CD14-positive monocyte (primary cell): ENCODE measurements around the gene OSBPL9. TPM values are rescaled to one million over a fixed set of nuclear protein-coding genes. Genes with fewer than 3 reads are reported as not detected.
A peak's percentile ranks its signal among the peaks of the same experiment; 100 is the strongest.

Experiments used
- DNase-seq, 3 donors: peaks; one replicate each; pipeline ENCODE4 v3.0.0-alpha.2; 2011 to 2022
- H2AFZ ChIP-seq: 2 replicates; pipeline ENCODE4 v1.6.0; 2012; ENCODE audit warnings: mild to moderate bottlenecking, low read depth, low read length, inconsistent platforms; ENCODE audit not compliant: insufficient read depth, poor library complexity, severe bottlenecking
- H3K27ac ChIP-seq, 2 donors: 1 replicate in 1 of 2; 2 replicates in 1 of 2; pipeline ENCODE4 v1.5.1; 2012 to 2013; ENCODE audit warnings: low read length in 2 of 2, control low read depth in 1 of 2, inconsistent platforms in 1 of 2, low read depth in 1 of 2, mild to moderate bottlenecking in 1 of 2
- H3K27me3 ChIP-seq, 2 donors: one replicate each; pipeline versions ENCODE4 v1.6.0 to v1.6.1; 2011 to 2013; ENCODE audit warnings: low read length in 2 of 2; ENCODE audit not compliant: control insufficient read depth in 2 of 2, insufficient read depth in 2 of 2
- H3K36me3 ChIP-seq, 2 donors: replicated peaks in 1 of 2; 1 replicate in 1 of 2; 2 replicates in 1 of 2; pipeline versions ENCODE4 v1.5.1 to v1.6.1; 2012 to 2013; ENCODE audit warnings: low read length in 2 of 2, control low read depth in 1 of 2, inconsistent platforms in 1 of 2, mild to moderate bottlenecking in 1 of 2; ENCODE audit not compliant: insufficient read depth in 2 of 2, control insufficient read depth in 1 of 2
- H3K4me1 ChIP-seq, 2 donors: 1 replicate in 1 of 2; 2 replicates in 1 of 2; pipeline versions ENCODE4 v1.5.1 to v1.6.1; 2012 to 2013; ENCODE audit warnings: low read length in 2 of 2, control low read depth in 1 of 2, inconsistent platforms in 1 of 2, mild to moderate bottlenecking in 1 of 2, moderate library complexity in 1 of 2; ENCODE audit not compliant: insufficient read depth in 2 of 2, control insufficient read depth in 1 of 2
- H3K4me2 ChIP-seq: replicated peaks from 2 replicates; pipeline ENCODE3; 2012; ENCODE audit warnings: low read length, moderate library complexity, mild to moderate bottlenecking; ENCODE audit not compliant: poor library complexity, severe bottlenecking; ENCODE audit errors: extremely low read depth
- H3K4me3 ChIP-seq, 3 experiments: fragments of 200-600 bp in 1 of 3; sonication (generic) in 1 of 3; replicated peaks in 1 of 3; 1 replicate in 2 of 3; 2 replicates in 1 of 3; pipeline ENCODE4 v1.5.1; 2011 to 2013; ENCODE audit warnings: low read length in 3 of 3, mild to moderate bottlenecking in 3 of 3, control low read depth in 2 of 3, low read depth in 2 of 3, inconsistent platforms in 1 of 3, moderate library complexity in 1 of 3
- H3K79me2 ChIP-seq: 2 replicates; pipeline ENCODE4 v1.6.0; 2012; ENCODE audit warnings: mild to moderate bottlenecking, control low read depth, inconsistent platforms, low read length, moderate library complexity; ENCODE audit not compliant: insufficient read depth
- H3K9ac ChIP-seq: 2 replicates; pipeline ENCODE4 v1.6.0; 2017; ENCODE audit warnings: low read length, mild to moderate bottlenecking; ENCODE audit not compliant: insufficient read depth, poor library complexity, severe bottlenecking
- H3K9me3 ChIP-seq, 2 donors: replicated peaks in 1 of 2; 1 replicate in 1 of 2; 2 replicates in 1 of 2; pipeline versions ENCODE4 v1.5.1 to v1.6.1; 2012 to 2013; ENCODE audit warnings: low read length in 2 of 2, control low read depth in 1 of 2; ENCODE audit not compliant: control insufficient read depth in 1 of 2, insufficient read depth in 1 of 2
- H4K20me1 ChIP-seq: 2 replicates; pipeline ENCODE4 v1.6.0; 2012; ENCODE audit warnings: mild to moderate bottlenecking, low read length, control low read depth, moderate library complexity; ENCODE audit not compliant: insufficient read depth
- H3K27ac Mint-ChIP-seq, 7 donors: one replicate each; pipeline ENCODE4 v1.8.0; 2020; ENCODE audit warnings: mild to moderate bottlenecking in 7 of 7, mixed read lengths in 7 of 7, moderate library complexity in 6 of 7, inconsistent platforms in 2 of 7
- H3K27me3 Mint-ChIP-seq, 3 donors: one replicate each; pipeline ENCODE4 v1.8.0; 2021 to 2022; ENCODE audit warnings: low read depth in 3 of 3, mild to moderate bottlenecking in 3 of 3, mixed read lengths in 3 of 3, moderate library complexity in 3 of 3, inconsistent platforms in 1 of 3
- H3K36me3 Mint-ChIP-seq, 2 donors: one replicate each; pipeline ENCODE4 v1.8.0; 2020; ENCODE audit warnings: mixed read lengths in 2 of 2, inconsistent platforms in 1 of 2, mild to moderate bottlenecking in 1 of 2
- H3K4me1 Mint-ChIP-seq: one replicate; pipeline ENCODE4 v1.8.0; 2020; ENCODE audit warnings: mild to moderate bottlenecking, mixed read lengths
- H3K4me3 Mint-ChIP-seq, 2 donors: one replicate each; pipeline ENCODE4 v1.8.0; 2020; ENCODE audit warnings: mild to moderate bottlenecking in 2 of 2, mixed read lengths in 2 of 2, moderate library complexity in 1 of 2
- H3K9me3 Mint-ChIP-seq, 7 donors: one replicate each; pipeline ENCODE4 v1.8.0; 2020 to 2022; ENCODE audit warnings: mixed read lengths in 7 of 7, mild to moderate bottlenecking in 6 of 7, moderate library complexity in 6 of 7, inconsistent platforms in 2 of 7
- WGBS: methylation state at CpG from one replicate; pipeline ENCODE4 v1.1.5; 2013; ENCODE audit warnings: missing lambda C conversion rate; ENCODE audit not compliant: insufficient coverage; 5-methylcytosine and 5-hydroxymethylcytosine counted together
- intact Hi-C, 2 donors: fragments of 100-400 bp; cut with micrococcal nuclease; formaldehyde crosslinking; loops; one replicate each; pipeline versions ENCODE4 v1.15.0 to v1.15.1; 2023
- polyA plus RNA-seq, 3 donors: library from polyadenylated mRNA; depleted of rRNA in 1 of 3; unstranded in 2 of 3; stranded (reverse) in 1 of 3; fragments of 300-500 nt in 2 of 3; fragments of >200 nt in 1 of 3; fragmentation: Illumina TruSeq in 2 of 3; gene quantifications; 1 replicate in 2 of 3; 2 replicates in 1 of 3; pipeline ENCODE4 v1.2.3, GENCODE V29; 2012 to 2021
- TF ChIP-seq, protein P1 (sequence below): fragments of 200-600 bp; IDR thresholded peaks from one replicate; pipeline ENCODE4 v1.8.0; 2022; ENCODE audit warnings: antibody characterized with exemption, mild to moderate bottlenecking

OSBPL9 gene
- polyA plus RNA-seq, 3 donors: 22.2 to 41.4 (median 31.3) TPM

DNA sequence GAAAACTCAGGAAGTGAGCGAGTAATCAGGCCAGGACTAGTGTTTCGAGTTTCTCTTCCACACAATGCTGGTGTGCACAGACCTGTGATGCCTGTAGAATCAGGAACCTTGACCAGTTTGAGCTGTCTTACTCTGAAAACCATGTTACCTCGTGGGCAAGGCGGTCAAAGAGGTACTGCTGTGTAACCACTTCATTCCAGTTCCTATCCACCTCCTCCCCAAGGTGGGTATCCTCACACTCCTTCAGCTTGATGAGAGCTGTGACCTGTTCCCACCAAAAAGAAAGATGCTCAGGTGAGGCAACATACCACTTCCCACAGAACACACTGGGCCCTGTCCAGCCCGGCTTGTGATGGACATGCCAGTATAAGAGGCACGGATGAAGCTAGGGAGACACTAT lies 173.5 kb downstream of the OSBPL9 start:
- no peak overlapping the region for H3K27ac ChIP-seq
- TF ChIP-seq, protein P1, sequence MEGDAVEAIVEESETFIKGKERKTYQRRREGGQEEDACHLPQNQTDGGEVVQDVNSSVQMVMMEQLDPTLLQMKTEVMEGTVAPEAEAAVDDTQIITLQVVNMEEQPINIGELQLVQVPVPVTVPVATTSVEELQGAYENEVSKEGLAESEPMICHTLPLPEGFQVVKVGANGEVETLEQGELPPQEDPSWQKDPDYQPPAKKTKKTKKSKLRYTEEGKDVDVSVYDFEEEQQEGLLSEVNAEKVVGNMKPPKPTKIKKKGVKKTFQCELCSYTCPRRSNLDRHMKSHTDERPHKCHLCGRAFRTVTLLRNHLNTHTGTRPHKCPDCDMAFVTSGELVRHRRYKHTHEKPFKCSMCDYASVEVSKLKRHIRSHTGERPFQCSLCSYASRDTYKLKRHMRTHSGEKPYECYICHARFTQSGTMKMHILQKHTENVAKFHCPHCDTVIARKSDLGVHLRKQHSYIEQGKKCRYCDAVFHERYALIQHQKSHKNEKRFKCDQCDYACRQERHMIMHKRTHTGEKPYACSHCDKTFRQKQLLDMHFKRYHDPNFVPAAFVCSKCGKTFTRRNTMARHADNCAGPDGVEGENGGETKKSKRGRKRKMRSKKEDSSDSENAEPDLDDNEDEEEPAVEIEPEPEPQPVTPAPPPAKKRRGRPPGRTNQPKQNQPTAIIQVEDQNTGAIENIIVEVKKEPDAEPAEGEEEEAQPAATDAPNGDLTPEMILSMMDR: no peak
- no peak overlapping the region for H2AFZ ChIP-seq
- Mint-ChIP-seq H3K9me3 (no peaks in the 10 kb centered on the region), H3K4me1 (no peaks in the 10 kb centered on the region), H3K27ac (peak overlapping the region in 3 of 7 donors; percentile 2 to 38 (median 26)), H3K27me3 (no peaks in the 10 kb centered on the region), H3K36me3 (peaks cover 95 to 99% of the 10 kb centered on the region in 2 donors), H3K4me3 (no peak overlapping the region)
- peaks cover 14% of the 10 kb centered on the region for H4K20me1 ChIP-seq
- H3K4me1 ChIP-seq: no peaks in the 10 kb centered on the region
- H3K4me2 ChIP-seq: no peak overlapping the region
- no peaks in the 10 kb centered on the region for H3K27me3 ChIP-seq
- H3K79me2 ChIP-seq: no peaks in the 10 kb centered on the region
- H3K4me3 ChIP-seq: no peak overlapping the region
- DNase-seq: no peak
- H3K9ac ChIP-seq: no peak overlapping the region
- WGBS: 100% methylated on average over 2 of the region's 6 CpGs
- H3K9me3 ChIP-seq: no peaks in the 10 kb centered on the region
- H3K36me3 ChIP-seq: peaks cover 99 to 100% of the 10 kb centered on the region in 2 donors
- intact Hi-C loops: no loop called here

DNA sequence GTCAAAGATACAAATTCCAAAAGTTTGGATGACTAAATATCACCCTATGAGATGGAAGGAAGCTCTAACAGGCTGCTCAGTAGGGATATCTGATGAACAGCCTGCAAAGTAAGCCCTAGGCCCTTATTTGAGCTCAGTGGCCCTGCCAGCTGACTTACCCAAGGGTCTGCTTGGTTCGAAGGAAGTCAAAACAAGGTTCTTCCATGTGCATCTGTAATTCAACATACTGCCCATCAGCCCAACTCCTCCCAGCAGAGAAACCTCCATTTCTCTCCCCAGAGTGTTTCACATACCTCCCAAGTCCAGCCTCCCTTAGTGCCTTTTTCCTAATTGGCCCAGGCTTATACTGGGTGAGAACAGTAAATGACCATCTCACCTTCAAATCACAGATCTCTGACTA lies 175.0 kb downstream of the OSBPL9 start:
- Histone ChIP-seq H3K79me2 (no peaks in the 10 kb centered on the region), H3K4me3 (no peak overlapping the region), H3K36me3 (peaks cover 91 to 95% of the 10 kb centered on the region in 2 donors), H2AFZ (no peak overlapping the region), H3K4me1 (no peaks in the 10 kb centered on the region), H3K9ac (no peak overlapping the region), H3K9me3 (no peaks in the 10 kb centered on the region), H3K27ac (peak overlapping the region in 1 of 2 donors; percentile 30), H3K27me3 (no peaks in the 10 kb centered on the region), H3K4me2 (no peak overlapping the region), H4K20me1 (peaks cover 14% of the 10 kb centered on the region)
- DNase-seq: no peak
- Mint-ChIP-seq H3K36me3 (peaks cover 86 to 94% of the 10 kb centered on the region in 2 donors), H3K4me1 (no peaks in the 10 kb centered on the region), H3K4me3 (no peak overlapping the region), H3K9me3 (no peaks in the 10 kb centered on the region), H3K27ac (peak overlapping the region in 4 of 7 donors; percentile 13 to 65 (median 44)), H3K27me3 (no peaks in the 10 kb centered on the region)
- WGBS: 100% methylated on average over 1 of the region's 1 CpG
- TF ChIP-seq, protein P1: no peak
- intact Hi-C loops: no loop called here
